K562 (cell line): ENCODE measurements around the gene FAM53C. TPM values are rescaled to one million over a fixed set of nuclear protein-coding genes. Genes with fewer than 3 reads are reported as not detected.

Experiments
- CAMTA2 ChIP-seq: fragments of 250-450 bp; sonication (Bioruptor Pico); conservative IDR thresholded peaks from 2 replicates; pipeline ENCODE4 v1.5.1; 2022
- CHCHD3 ChIP-seq: fragments of 250-450 bp; sonication (Bioruptor Pico); IDR thresholded peaks from 2 replicates; pipeline ENCODE4 v2.1.2; 2022; ENCODE audit warnings: mild to moderate bottlenecking
- CHD1 ChIP-seq: fragments of 200-600 bp; sonication (generic); IDR thresholded peaks from one replicate; pipeline ENCODE4 v1.6.1; 2012; ENCODE audit warnings: mild to moderate bottlenecking, moderate library complexity, low read length, inconsistent platforms
- EWSR1 ChIP-seq: fragments of 450-650 bp; IDR thresholded peaks from 2 replicates; pipeline ENCODE4 v1.6.1; 2018; ENCODE audit warnings: borderline replicate concordance, mild to moderate bottlenecking, low read depth, moderate library complexity; ENCODE audit not compliant: partially characterized antibody
- GTF2F1 ChIP-seq: IDR thresholded peaks from 2 replicates; pipeline ENCODE4 v1.6.1; 2011; ENCODE audit warnings: low read depth, low read length, improper control_type of control experiment
- HDGF ChIP-seq: fragments of 450-650 bp; IDR thresholded peaks from 2 replicates; pipeline ENCODE4 v1.6.1; 2016
- HOXB6 ChIP-seq: fragments of 250-450 bp; sonication (Bioruptor Pico); IDR thresholded peaks from 2 replicates; pipeline ENCODE4 v1.5.1; 2022; ENCODE audit warnings: mild to moderate bottlenecking, borderline replicate concordance
- MITF ChIP-seq: IDR thresholded peaks from 2 replicates; pipeline ENCODE4 v1.6.1; 2014; ENCODE audit warnings: antibody characterized with exemption
- PTRF ChIP-seq: fragments of 450-650 bp; IDR thresholded peaks from 2 replicates; pipeline ENCODE4 v1.6.1; 2016; ENCODE audit warnings: mild to moderate bottlenecking, missing genetic modification characterization, missing compliant biosample characterization
- STAT5B ChIP-seq: fragments of 250-450 bp; sonication (Bioruptor Pico); IDR thresholded peaks from 2 replicates; pipeline ENCODE4 v1.8.0; 2021; ENCODE audit warnings: mild to moderate bottlenecking, inconsistent platforms
- THRAP3 ChIP-seq: fragments of 450-650 bp; IDR thresholded peaks from 2 replicates; pipeline ENCODE4 v1.6.1; 2016; ENCODE audit warnings: mild to moderate bottlenecking, inconsistent platforms, borderline replicate concordance
- ZNF407 ChIP-seq: fragments of 450-650 bp; IDR thresholded peaks from 2 replicates; pipeline ENCODE4 v1.6.1; 2016; ENCODE audit warnings: low read depth
- ZNF449 ChIP-seq: fragments of 250-450 bp; sonication (Bioruptor Pico); IDR thresholded peaks from 2 replicates; pipeline ENCODE4 v1.8.0; 2022; ENCODE audit warnings: moderate library complexity, mild to moderate bottlenecking, inconsistent platforms
- polyA plus RNA-seq, 8 experiments: library from polyadenylated mRNA; depleted of rRNA in 4 of 8; stranded (reverse) in 5 of 8; unstranded in 3 of 8; fragments of >200 nt; fragmentation: Nextera tagmentation in 2 of 8; fragmentation: Illumina TruSeq in 1 of 8; extraction: Ambion mirVana in 2 of 8; extraction: Trizol in 1 of 8; gene quantifications; 2 replicates each; pipeline versions ENCODE4 v1.2.1 to v1.2.3, GENCODE V29; 2011 to 2014; ENCODE audit warnings: inconsistent platforms in 1 of 8, missing spikeins in 1 of 8
- total RNA-seq, 7 experiments: library from RNA; depleted of rRNA in 6 of 7; stranded (reverse); fragments of >200 nt in 6 of 7; fragmentation: Illumina TruSeq in 2 of 7; extraction: Trizol in 2 of 7; gene quantifications; 2 replicates each; pipeline versions ENCODE4 v1.2.1 to v1.2.3, GENCODE V29; 2011 to 2021; ENCODE audit warnings: low replicate concordance in 1 of 7

Gene FAM53C
- total and polyA plus RNA-seq, 9 of the 15 experiments (the other 6 are each of a cell fraction or from before 2014, with no cell fraction given) = 9.7 to 38.5 (median 25.2) TPM

GRCh38 chr5:138331449-138332368 lies 6.4 kb upstream of the FAM53C start, which contains the start of gene CDC25C (continued):
- TF ChIP-seq ZNF407 = no peak
- TF ChIP-seq CHCHD3 (CRISPR knock-in tag) = no peak
- no peak for TF ChIP-seq STAT5B (CRISPR knock-in tag)
- no peak for TF ChIP-seq CHD1
- no peak for TF ChIP-seq HDGF
- no peak for TF ChIP-seq PTRF (tag)
- TF ChIP-seq EWSR1 = no peak
- no peak for TF ChIP-seq ZNF449 (CRISPR knock-in tag)
- no peak for TF ChIP-seq CAMTA2 (CRISPR knock-in tag)
- no peak for TF ChIP-seq HOXB6 (CRISPR knock-in tag)
- TF ChIP-seq MITF = no peak
- TF ChIP-seq THRAP3 = no peak
- no peak for TF ChIP-seq GTF2F1
